Stimulated activated naive CD8-positive, alpha-beta T cell treated with anti-CD3 and anti-CD28 coated beads, Interleukin-15, amount 100 ng/mL, for 72 hours (primary cell): ENCODE results near the gene TSPEAR.
"Not testable (repeated sequence)": the region's sequence is repeated elsewhere in the genome, so short reads cannot be mapped to it uniquely, and the experiment has no call there.

Source experiments
- ATAC-seq: fragments of 150-1000 bp; cut with Tn5 transposase; 2 replicates; pipeline ENCODE4 v1.10.0; 2021; ENCODE audit warnings: mild to moderate bottlenecking, moderate library complexity
- DNase-seq, 2 donors: peaks; one replicate each; pipeline ENCODE4 v3.0.0; 2021 to 2022
- H3K27ac Mint-ChIP-seq, 2 donors: one replicate each; pipeline ENCODE4 v1.8.0; 2022; ENCODE audit warnings: mild to moderate bottlenecking in 2 of 2, mixed read lengths in 2 of 2, moderate library complexity in 2 of 2
- H3K27me3 Mint-ChIP-seq: one replicate; pipeline ENCODE4 v1.8.0; 2022; ENCODE audit warnings: mixed read lengths
- H3K4me1 Mint-ChIP-seq: one replicate; pipeline ENCODE4 v1.8.0; 2022; ENCODE audit warnings: mild to moderate bottlenecking, mixed read lengths
- H3K4me3 Mint-ChIP-seq, 2 donors: one replicate each; pipeline ENCODE4 v1.8.0; 2022; ENCODE audit warnings: mild to moderate bottlenecking in 2 of 2, mixed read lengths in 2 of 2, moderate library complexity in 1 of 2
- H3K9me3 Mint-ChIP-seq, 2 donors: one replicate each; pipeline ENCODE4 v1.8.0; 2022; ENCODE audit warnings: mixed read lengths in 2 of 2

TSPEAR gene

GRCh38 chr21:44585892-44586291 is 125.5 kb downstream of the TSPEAR start:
- Mint-ChIP-seq H3K4me1 (peaks cover 22% of the 10 kb centered on the region), H3K4me3 (no peak overlapping the region), H3K9me3 (peaks cover 15 to 23% of the 10 kb centered on the region in 2 donors), H3K27me3 (peaks cover 6% of the 10 kb centered on the region), H3K27ac (peak overlapping the region in 1 of 2 donors; percentile 77)
- DNase-seq, result no peak
- ATAC-seq, result no peak

DNA sequence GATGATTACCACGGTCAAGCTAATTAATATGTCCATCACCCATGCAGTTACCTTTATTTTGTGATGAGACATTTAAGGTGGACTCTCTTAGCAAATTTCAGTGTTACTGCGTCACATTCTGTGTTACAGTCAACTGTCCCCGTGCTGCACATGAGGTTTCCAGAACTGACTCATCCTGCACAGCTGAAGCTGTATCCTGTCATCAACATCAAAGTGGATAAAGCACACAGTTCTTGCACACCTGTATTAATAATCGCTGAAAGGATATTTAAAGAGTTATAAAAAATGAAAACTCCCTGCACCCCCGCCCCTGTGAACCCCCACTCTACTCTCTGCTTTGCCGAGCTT is 127.6 kb downstream of the TSPEAR start:
- no peak overlapping the region for H3K4me3 Mint-ChIP-seq
- H3K27me3 Mint-ChIP-seq, result no peaks in the 10 kb centered on the region
- peaks cover 16 to 41% of the 10 kb centered on the region in 2 donors for H3K9me3 Mint-ChIP-seq
- H3K27ac Mint-ChIP-seq, result no peak overlapping the region
- peaks cover 28% of the 10 kb centered on the region for H3K4me1 Mint-ChIP-seq
- ATAC-seq (peak; percentile 89), DNase-seq (peak; percentile 7 to 31)

DNA sequence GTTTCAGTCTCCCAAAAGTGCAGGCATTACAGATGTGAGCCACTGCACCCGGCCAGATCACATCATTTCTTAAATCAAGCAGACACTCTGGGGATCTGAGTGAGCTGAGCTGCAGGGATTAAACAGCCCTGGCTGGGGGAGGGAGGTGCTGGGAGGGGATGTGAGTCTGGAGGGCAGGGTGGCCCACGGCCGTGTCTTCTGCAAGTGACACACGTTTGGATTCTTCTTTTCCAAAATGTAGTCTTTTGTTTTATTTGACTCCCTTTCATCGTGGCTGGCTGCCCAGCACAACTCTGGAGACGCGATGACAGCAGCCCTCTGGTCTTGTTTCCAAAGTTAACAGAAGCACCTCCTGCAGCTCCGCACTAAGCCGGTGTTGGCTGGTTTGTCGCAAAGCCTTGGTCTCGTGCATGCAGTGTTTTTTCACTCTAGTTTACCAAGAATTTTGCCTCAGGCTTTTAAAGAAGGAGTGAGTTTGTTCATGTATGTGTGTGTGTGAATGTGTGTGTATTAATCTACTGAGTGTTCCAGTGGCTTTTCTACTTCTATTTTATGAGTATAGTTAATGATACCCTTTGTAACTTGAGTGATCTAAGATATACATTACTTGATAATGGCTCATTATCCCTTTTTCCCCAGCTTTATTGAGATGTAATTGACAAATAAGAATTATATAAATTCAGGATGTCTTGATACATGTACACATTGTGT is 128.1 kb downstream of the TSPEAR start:
- H3K27ac Mint-ChIP-seq, result no peak overlapping the region
- ATAC-seq (no peak), DNase-seq (no peak)
- peaks cover 28% of the 10 kb centered on the region for H3K4me1 Mint-ChIP-seq
- peaks cover 16 to 43% of the 10 kb centered on the region in 2 donors for H3K9me3 Mint-ChIP-seq
- H3K27me3 Mint-ChIP-seq, result no peaks in the 10 kb centered on the region
- H3K4me3 Mint-ChIP-seq, result no peak overlapping the region

GRCh38 chr21:44582055-44582454 is 129.3 kb downstream of the TSPEAR start:
- Mint-ChIP-seq H3K27me3 (no peaks in the 10 kb centered on the region), H3K4me3 (no peak overlapping the region), H3K9me3 (peaks cover 16 to 55% of the 10 kb centered on the region in 2 donors), H3K4me1 (peaks cover 28% of the 10 kb centered on the region), H3K27ac (no peak overlapping the region)
- no peak for DNase-seq
- ATAC-seq, result no peak

GRCh38 chr21:44581158-44581557 is 130.2 kb downstream of the TSPEAR start:
- Mint-ChIP-seq H3K9me3 (peaks cover 16 to 64% of the 10 kb centered on the region in 2 donors), H3K4me1 (peaks cover 28% of the 10 kb centered on the region), H3K4me3 (no peak overlapping the region), H3K27me3 (no peaks in the 10 kb centered on the region), H3K27ac (no peak overlapping the region)
- no peak for DNase-seq
- no peak for ATAC-seq

DNA sequence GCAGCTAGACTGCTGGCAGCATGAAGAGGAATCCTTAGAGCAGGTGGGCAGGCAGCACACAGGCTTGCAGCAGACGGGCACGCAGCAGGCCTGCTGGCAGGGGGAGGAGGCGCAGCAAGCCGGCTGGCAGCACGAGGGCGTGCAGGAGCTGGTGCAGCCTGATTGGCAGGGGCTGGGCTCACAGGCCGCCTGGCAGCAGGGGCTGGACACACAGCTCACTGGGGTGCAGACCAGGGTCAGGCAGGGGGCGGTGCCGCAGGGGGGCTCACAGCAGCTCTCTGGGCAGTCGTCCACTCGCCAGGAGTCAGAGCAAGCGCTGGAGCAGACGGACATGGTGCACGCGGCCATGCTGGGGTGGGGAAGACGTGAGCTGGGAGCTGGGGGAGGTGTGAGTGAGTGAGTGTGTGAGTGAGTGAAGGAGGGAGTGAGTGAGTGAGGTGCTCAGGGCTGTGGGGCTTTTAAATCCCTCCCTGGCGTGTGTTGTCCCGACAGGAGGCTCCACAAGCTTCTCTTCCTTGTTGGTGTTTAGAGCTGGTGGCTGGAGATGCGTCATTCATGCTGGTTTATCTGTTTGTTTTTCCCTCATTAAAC is 131.0 kb downstream of the TSPEAR start, which contains the start of gene KRTAP10-5:
Gene KRTAP10-5, minus strand, starts transcription at position 374 of the 591 bp plus-strand sequence. Its CDS starts 26 bp downstream, at position 348.
- peaks cover 16 to 71% of the 10 kb centered on the region in 2 donors for H3K9me3 Mint-ChIP-seq
- not testable (repeated sequence) for DNase-seq, ATAC-seq, H3K27me3 Mint-ChIP-seq
- peaks cover 28% of the 10 kb centered on the region for H3K4me1 Mint-ChIP-seq
- peak within 1 kb of the TSS; percentile 26 to 59 for H3K27ac Mint-ChIP-seq
- peak within 1 kb of the TSS in 1 of 2 donors; percentile 44 for H3K4me3 Mint-ChIP-seq

DNA sequence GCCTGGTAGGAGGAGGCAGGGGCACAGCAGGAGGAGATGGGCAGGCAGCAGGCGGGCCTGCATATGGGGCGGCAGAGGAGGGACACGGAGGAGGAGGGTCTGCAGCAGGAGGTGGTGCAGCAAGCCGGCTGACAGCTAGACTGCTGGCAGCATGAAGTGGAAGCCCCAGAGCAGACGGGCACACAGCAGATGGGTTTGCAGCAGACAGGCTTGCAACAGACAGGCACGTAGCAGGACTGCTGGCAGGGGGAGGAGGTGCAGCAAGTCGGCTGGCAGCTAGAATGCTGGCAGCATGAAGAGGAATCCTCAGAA is 131.6 kb downstream of the TSPEAR start:
- no peak overlapping the region for H3K4me3 Mint-ChIP-seq
- ATAC-seq, result no peak
- no peak for DNase-seq
- H3K9me3 Mint-ChIP-seq, result peaks cover 16 to 71% of the 10 kb centered on the region in 2 donors
- peaks cover 7% of the 10 kb centered on the region for H3K27me3 Mint-ChIP-seq
- peaks cover 33% of the 10 kb centered on the region for H3K4me1 Mint-ChIP-seq
- H3K27ac Mint-ChIP-seq, result no peak overlapping the region

- ATAC-seq, result no peak
- no peak for DNase-seq
- H3K4me1 Mint-ChIP-seq, result peaks cover 35% of the 10 kb centered on the region
- peaks cover 16 to 71% of the 10 kb centered on the region in 2 donors for H3K9me3 Mint-ChIP-seq
- peak overlapping the region in 1 of 2 donors; percentile 83 for H3K27ac Mint-ChIP-seq
- H3K4me3 Mint-ChIP-seq, result no peak overlapping the region
- peaks cover 12% of the 10 kb centered on the region for H3K27me3 Mint-ChIP-seq
Measured at GRCh38 chr21:44579056-44579832, 132.1 kb downstream of the TSPEAR start.

DNA sequence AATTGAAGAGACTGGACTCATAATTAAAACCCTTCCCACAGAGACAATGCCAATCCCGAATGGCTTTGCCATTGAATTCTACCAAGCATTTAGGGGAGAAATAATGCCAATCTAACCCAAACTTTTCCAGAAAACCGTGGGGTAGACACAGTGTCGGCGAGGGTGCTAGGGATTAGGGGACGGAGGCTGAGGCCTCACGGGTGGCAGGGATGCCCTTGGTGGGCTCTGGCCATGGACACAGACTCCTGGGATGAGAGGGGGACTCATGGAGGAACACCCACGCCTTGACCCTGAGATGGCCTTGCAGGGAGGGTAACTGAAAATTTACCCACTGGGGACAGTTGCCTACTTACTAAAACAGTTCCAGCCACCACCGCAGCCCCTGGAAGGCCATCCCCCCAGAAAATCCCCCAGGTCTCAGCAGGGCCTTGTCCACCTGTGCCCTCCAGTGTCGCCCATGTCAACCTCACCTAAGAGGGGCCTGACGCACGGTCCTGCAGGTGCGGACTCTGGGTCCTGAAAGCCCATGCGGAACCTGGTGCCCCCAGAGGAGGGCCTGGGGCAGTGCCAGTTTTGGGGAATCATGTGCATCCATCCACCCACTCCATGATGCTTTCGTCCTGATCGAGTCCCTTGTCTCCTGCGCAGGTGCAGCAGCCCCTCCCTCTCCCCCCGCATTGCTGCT is 132.9 kb downstream of the TSPEAR start:
- H3K4me3 Mint-ChIP-seq, result no peak overlapping the region
- ATAC-seq, result no peak

DNA sequence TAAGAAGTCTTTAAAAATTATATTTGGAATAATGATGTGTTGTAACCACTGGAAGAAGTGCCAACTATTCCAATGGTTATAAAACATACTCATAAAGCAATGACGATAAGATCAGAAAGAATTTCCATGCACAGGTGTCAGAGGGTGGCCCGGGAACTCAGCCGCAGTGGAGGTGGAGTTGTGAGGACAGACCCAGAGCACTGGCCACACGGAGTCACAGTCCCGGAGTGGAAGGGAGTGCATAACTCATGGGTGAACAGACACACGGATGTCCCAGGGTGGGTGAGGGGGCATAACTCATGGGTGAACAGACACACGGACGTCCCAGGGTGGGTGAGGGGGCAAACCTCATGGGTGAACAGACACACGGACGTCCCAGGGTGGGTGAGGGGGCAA is 135.3 kb downstream of the TSPEAR start:
- DNase-seq (no peak), ATAC-seq (no peak)
- Mint-ChIP-seq H3K27ac (no peak overlapping the region), H3K4me3 (no peak overlapping the region), H3K9me3 (peaks cover 2 to 56% of the 10 kb centered on the region in 2 donors), H3K27me3 (peaks cover 16% of the 10 kb centered on the region), H3K4me1 (peaks cover 17% of the 10 kb centered on the region)

More for the DNA sequence above, 132.9 kb downstream of the TSPEAR start:
- no peak overlapping the region for H3K27ac Mint-ChIP-seq
- H3K9me3 Mint-ChIP-seq, result peaks cover 16 to 71% of the 10 kb centered on the region in 2 donors
- DNase-seq, result no peak
- H3K4me1 Mint-ChIP-seq, result peaks cover 30% of the 10 kb centered on the region
- H3K27me3 Mint-ChIP-seq, result peaks cover 16% of the 10 kb centered on the region

DNA sequence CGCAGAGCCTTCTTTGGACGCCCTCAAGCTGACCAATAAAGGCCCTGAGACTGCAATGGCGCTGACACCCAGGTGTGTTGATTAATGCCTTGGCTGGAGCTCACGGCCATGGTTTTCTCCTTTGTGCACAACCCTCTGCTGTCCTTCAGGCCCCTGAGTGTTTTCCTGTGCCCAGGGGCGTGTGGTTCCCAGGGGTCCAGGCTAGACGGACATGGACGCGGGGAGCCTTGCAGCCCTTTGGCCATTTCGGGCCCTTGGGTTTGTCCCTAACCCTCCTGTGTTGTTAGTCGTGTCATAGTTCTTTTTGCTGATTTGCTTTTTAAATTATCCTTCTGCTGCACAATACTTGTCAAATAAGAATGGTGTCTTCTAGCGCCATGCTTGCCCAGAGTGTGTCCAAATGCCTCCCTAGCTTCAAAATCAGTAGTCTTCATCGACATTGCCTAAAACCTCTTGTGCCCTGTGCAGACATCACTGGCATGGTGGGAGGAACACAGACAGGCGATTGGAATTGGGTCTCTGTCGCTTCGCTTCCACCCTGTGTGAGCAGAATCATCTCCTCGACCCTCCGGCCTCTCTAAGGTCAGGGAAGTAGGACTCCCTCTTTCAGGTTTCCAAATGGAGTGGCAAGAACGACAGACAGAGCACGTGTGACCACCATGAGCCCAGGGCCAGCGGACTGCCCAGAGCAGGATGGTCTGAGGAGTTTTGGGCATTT is 135.9 kb downstream of the TSPEAR start:
- H3K9me3 Mint-ChIP-seq, result peaks cover 0 to 50% of the 10 kb centered on the region in 2 donors
- ATAC-seq, result no peak
- peaks cover 16% of the 10 kb centered on the region for H3K27me3 Mint-ChIP-seq

DNA sequence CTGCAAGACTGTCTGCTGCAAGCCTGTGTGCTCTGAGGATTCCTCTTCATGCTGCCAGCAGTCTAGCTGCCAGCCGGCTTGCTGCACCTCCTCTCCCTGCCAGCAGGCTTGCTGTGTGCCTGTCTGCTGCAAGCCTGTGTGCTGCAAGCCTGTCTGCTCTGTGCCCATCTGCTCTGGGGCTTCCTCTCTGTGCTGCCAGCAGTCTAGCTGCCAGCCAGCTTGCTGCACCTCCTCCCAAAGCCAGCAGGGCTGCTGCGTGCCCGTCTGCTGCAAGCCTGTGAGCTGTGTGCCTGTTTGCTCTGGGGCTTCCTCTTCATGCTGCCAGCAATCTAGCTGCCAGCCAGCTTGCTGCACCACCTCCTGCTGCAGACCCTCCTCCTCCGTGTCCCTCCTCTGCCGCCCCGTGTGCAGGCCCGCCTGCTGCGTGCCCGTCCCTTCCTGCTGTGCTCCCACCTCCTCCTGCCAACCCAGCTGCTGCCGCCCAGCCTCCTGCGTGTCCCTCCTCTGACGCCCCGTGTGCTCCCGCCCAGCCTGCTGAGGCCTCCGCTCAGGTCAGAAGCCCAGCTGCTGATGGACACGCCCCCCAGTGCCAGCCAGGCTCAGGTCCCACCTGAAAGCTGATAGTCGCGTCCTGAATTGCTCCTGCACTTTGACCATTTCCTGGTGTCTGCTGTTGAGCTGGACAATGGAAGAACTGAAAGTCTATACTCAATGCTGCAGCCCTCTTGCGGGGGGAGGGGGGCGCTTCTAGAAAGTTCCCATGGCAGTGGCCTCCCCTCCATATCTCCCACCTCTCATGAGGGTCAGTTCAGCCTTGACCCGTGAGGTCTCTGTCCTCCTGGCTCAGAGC is 136.7 kb downstream of the TSPEAR start:
- DNase-seq (no peak), ATAC-seq (no peak)
- Mint-ChIP-seq H3K4me3 (no peak overlapping the region), H3K9me3 (peaks cover 0 to 42% of the 10 kb centered on the region in 2 donors), H3K4me1 (peaks cover 12% of the 10 kb centered on the region), H3K27ac (no peak overlapping the region), H3K27me3 (peaks cover 16% of the 10 kb centered on the region)

More for the DNA sequence above, 135.9 kb downstream of the TSPEAR start:
- Mint-ChIP-seq H3K4me3 (no peak overlapping the region), H3K27ac (no peak overlapping the region), H3K4me1 (peaks cover 17% of the 10 kb centered on the region)
- DNase-seq, result no peak

DNA sequence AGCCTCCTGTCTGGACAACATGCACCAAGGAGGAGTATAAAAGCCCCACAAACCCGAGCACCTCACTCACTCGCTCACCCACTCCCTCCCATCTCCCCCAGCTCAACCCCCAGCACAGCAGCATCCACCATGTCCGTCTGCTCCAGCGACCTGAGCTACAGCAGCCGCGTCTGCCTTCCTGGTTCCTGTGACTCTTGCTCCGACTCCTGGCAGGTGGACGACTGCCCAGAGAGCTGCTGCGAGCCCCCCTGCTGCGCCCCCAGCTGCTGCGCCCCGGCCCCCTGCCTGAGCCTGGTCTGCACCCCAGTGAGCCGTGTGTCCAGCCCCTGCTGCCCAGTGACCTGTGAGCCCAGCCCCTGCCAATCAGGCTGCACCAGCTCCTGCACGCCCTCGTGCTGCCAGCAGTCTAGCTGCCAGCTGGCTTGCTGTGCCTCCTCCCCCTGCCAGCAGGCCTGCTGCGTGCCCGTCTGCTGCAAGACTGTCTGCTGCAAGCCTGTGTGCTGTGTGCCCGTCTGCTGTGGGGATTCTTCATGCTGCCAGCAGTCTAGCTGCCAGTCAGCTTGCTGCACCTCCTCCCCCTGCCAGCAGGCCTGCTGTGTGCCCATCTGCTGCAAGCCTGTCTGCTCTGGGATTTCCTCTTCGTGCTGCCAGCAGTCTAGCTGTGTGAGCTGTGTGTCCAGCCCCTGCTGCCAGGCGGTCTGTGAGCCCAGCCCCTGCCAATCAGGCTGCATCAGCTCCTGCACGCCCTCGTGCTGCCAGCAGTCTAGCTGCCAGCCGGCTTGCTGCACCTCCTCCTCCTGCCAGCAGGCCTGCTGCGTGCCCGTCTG is 137.5 kb downstream of the TSPEAR start, which contains the start of gene KRTAP10-4:
Gene KRTAP10-4, plus strand, starts transcription at position 100 of the 827 bp plus-strand sequence. Its CDS starts 30 bp downstream, at position 130.
- not testable (repeated sequence) for DNase-seq, H3K4me3 Mint-ChIP-seq, ATAC-seq
- peaks cover 11% of the 10 kb centered on the region for H3K4me1 Mint-ChIP-seq
- H3K27me3 Mint-ChIP-seq, result peaks cover 16% of the 10 kb centered on the region
- peaks cover 0 to 36% of the 10 kb centered on the region in 2 donors for H3K9me3 Mint-ChIP-seq
- peak within 1 kb of the TSS in 1 of 2 donors; percentile 64 for H3K27ac Mint-ChIP-seq
